Measurements from ENCODE around the gene ZNF444.
A peak's percentile ranks its signal among the peaks of the same experiment; 100 is the strongest.

ZNF444 gene

GRCh38 chr19:56123266-56123891 lies 17.7 kb upstream of the ZNF444 start:
- DNase-seq (ENCODE audit: low read depth), result no peak

GRCh38 chr19:56124578-56124977 lies 16.5 kb upstream of the ZNF444 start:
- no peak for DNase-seq (ENCODE audit: low read depth)

GRCh38 chr19:56125806-56126590 lies 15.1 kb upstream of the ZNF444 start:
- no peak for DNase-seq (ENCODE audit: low read depth)

- no peak for DNase-seq (ENCODE audit: low read depth)
Measured at GRCh38 chr19:56126983-56127780, 13.9 kb upstream of the ZNF444 start.

GRCh38 chr19:56130006-56130405 lies 11.1 kb upstream of the ZNF444 start:
- no peak for DNase-seq (ENCODE audit: low read depth)

- no peak for DNase-seq (ENCODE audit: low read depth)
Measured at GRCh38 chr19:56131651-56132050, 9.4 kb upstream of the ZNF444 start.

- peak; percentile 88 for DNase-seq (ENCODE audit: low read depth)
Measured at GRCh38 chr19:56132316-56132822, 8.7 kb upstream of the ZNF444 start.

- peak; percentile 88 for DNase-seq (ENCODE audit: low read depth)
Measured at GRCh38 chr19:56133858-56134653, 7.0 kb upstream of the ZNF444 start.

- no peak for DNase-seq (ENCODE audit: low read depth)
Measured at GRCh38 chr19:56134654-56134921, 6.5 kb upstream of the ZNF444 start.

- DNase-seq (ENCODE audit: low read depth), result no peak
Measured at GRCh38 chr19:56136362-56136761, 4.7 kb upstream of the ZNF444 start.

GRCh38 chr19:56137405-56137804 lies 3.7 kb upstream of the ZNF444 start:
- no peak for DNase-seq (ENCODE audit: low read depth)

- DNase-seq (ENCODE audit: low read depth), result peak; percentile 76
Measured at GRCh38 chr19:56138069-56138468, 3.0 kb upstream of the ZNF444 start.

- peak; percentile 22 for DNase-seq (ENCODE audit: low read depth)
Measured at GRCh38 chr19:56139847-56140582, 1.1 kb upstream of the ZNF444 start.

- peak; percentile 18 for DNase-seq (ENCODE audit: low read depth)
Measured at GRCh38 chr19:56141417-56141993, 418 bp downstream of the ZNF444 start.

GRCh38 chr19:56142087-56142787 lies 1.1 kb downstream of the ZNF444 start:
- no peak for DNase-seq (ENCODE audit: low read depth)

GRCh38 chr19:56142897-56143434 lies 1.9 kb downstream of the ZNF444 start:
- no peak for DNase-seq (ENCODE audit: low read depth)

GRCh38 chr19:56144376-56144775 lies 3.3 kb downstream of the ZNF444 start:
- DNase-seq (ENCODE audit: low read depth), result no peak

GRCh38 chr19:56144831-56145230 lies 3.7 kb downstream of the ZNF444 start:
- no peak for DNase-seq (ENCODE audit: low read depth)

GRCh38 chr19:56145698-56146097 lies 4.6 kb downstream of the ZNF444 start:
- no peak for DNase-seq (ENCODE audit: low read depth)

GRCh38 chr19:56146904-56147303 lies 5.8 kb downstream of the ZNF444 start:
- DNase-seq (ENCODE audit: low read depth), result no peak
